OCI-M2 (cell line): ENCODE measurements around the gene VPS54.

Source experiments
- DNase-seq: peaks from one replicate; lab custom pipeline; 2025; ENCODE audit not compliant: unreplicated experiment; lab: John Stamatoyannopoulos, UW

Gene VPS54

DNA sequence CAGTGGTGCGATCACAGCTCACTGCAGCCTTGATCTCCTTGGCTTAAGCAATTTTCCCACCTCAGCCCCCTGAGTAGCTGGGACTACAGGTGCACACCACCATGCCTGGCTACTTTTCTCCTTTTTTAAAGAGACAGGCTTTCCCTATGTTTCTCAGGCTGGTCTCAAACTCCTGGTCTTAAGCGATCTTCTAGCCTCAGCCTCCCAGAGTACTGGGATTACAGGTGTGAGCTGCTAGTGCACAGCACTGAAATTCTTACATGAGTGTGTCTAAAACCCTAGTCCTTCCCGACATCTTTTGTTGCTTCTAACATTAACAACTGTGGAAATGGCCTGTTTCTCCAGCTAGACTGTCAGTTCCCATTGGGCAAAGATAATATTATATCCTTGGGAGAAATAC lies 174.6 kb downstream of the VPS54 start:
- DNase-seq, result no peak

DNA sequence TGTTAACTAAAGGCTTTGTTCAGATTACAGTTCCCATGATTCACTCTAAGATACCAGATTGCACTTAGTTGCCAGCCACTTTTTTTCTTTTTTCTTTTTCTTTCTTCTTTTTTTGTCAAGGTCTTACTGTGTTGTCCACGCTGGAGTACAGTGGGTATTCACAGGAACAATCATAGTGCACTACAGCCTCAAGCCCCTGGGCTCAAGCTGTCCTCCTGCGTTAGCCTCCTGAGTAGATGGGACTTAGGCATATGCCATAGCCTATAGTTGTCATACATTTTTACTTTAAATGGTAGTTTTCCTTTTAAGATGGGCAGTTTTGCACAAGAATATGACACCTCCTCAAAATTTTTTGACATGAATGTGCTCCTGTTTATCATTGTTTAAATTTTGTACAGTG lies 175.4 kb downstream of the VPS54 start:
- no peak for DNase-seq

DNA sequence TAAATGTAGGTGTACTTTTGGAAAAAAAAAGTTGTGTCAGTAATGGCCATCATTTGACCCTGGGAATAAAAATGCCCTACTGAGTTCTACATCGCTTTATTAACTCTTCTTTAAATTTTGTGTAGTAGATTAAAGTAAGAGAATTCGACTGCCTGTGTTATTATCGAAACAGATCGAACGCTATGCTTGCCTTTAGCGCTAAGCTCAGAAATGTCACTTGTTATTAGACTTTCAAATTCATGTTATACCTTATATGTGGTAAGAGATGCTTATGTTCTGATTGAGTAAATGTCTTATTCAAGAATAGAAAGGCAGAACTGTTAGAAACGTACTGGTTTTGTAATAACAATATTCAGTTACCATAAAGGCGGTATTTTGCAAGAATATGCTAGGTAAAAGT lies 176.1 kb downstream of the VPS54 start:
- DNase-seq, result no peak

DNA sequence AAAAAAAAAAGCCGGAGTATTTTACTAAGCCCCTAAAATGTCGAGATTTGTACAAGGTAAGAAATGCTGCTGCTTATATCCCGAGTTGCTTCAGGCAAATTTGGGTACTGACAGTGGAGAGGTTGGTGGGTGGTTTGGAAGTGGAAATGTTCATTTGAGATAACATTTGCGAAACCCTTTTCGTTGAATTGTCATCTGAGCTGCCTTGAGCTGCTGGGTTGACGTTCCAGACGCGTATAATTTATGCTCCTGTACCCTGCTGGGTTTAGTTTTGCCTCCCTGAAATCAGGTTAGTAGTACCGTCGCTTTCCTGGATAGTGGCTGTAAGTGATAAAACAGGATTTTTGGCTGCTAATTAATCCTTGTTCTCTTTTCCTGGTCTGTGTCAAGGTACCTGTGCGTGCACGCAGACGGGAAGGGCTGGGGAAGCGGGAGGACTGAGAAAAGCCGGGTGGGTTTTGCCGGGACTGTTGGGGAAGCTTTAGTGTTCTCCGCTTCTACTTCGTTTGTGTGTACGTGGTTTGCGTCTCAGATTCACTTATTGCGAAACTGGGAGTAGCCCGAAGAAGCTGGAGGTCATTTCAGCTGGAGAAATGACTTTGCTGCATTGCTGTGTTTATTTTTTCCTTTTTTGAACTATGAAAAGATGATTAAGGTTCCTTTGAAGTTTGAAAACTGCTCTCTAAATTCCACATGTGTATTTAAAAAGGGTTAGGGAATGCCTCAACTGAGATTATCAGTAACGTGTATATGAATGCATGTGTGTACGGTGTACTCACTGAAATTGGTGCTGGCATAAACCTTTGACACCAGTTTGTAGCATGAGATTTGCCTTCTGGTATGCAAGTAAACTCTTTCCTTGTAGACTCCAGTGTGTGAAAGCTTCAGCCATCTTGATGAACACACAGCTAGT lies 176.8 kb downstream of the VPS54 start:
- DNase-seq, result no peak
